Breast epithelium (tissue), 3 donors: Measurements from ENCODE around the gene SYDE1.

Experiments used
- CTCF ChIP-seq, 3 donors: fragments of 450-650 bp; IDR thresholded peaks; one replicate each; pipeline ENCODE4 v1.5.1; 2016 to 2017; ENCODE audit warnings: antibody characterized with exemption in 3 of 3, mild to moderate bottlenecking in 3 of 3, moderate library complexity in 3 of 3
- POLR2A ChIP-seq: fragments of 450-650 bp; IDR thresholded peaks from one replicate; pipeline ENCODE4 v1.6.1; 2016; ENCODE audit warnings: antibody characterized with exemption, mild to moderate bottlenecking, moderate library complexity

- TF ChIP-seq CTCF (IDR thresholded peaks at IDR 0.05): no peak
- no peak for TF ChIP-seq POLR2A
These were observed 15.3 kb downstream of the SYDE1 start for GRCh38 chr19:15122331-15123030.
